BJ (cell line): Measurements from ENCODE around the gene DND1. TPM values are rescaled to one million over a fixed set of nuclear protein-coding genes. Genes with fewer than 3 reads are reported as not detected.
"Not testable (repeated sequence)": the region's sequence is repeated elsewhere in the genome, so short reads cannot be mapped to it uniquely, and the experiment has no call there.

Source experiments
- CTCF ChIA-PET: fragments of 350-600 bp; formaldehyde crosslinking; extraction: SDS; loops from one replicate; lab custom pipeline; 2021; ENCODE audit warnings: antibody characterized with exemption, inconsistent platforms; lab: Yijun Ruan, JAX
- POLR2A ChIA-PET: fragments of 300-600 bp; sonication (Branson Sonifier 250); formaldehyde crosslinking; extraction: SDS; loops from one replicate; lab custom pipeline; 2021; ENCODE audit warnings: antibody characterized with exemption; lab: Charles Lee
- DNase-seq: peaks from one replicate; pipeline ENCODE4 v3.0.0-alpha.2; 2011; ENCODE audit warnings: low read depth
- H3K27me3 ChIP-seq: 2 replicates; pipeline ENCODE4 v1.6.0; 2011; ENCODE audit warnings: low read length; ENCODE audit not compliant: control insufficient read depth, insufficient read depth
- H3K36me3 ChIP-seq: 2 replicates; pipeline ENCODE4 v1.5.1; 2011; ENCODE audit warnings: low read length; ENCODE audit not compliant: control insufficient read depth, insufficient read depth
- H3K4me3 ChIP-seq: 2 replicates; pipeline ENCODE4 v1.5.1; 2011; ENCODE audit warnings: low read depth, mild to moderate bottlenecking, control low read depth, low read length
- CTCF ChIP-seq: IDR thresholded peaks from 2 replicates; pipeline ENCODE4 v1.5.1; 2011; ENCODE audit warnings: low read depth, mild to moderate bottlenecking, control low read depth, inconsistent platforms, low read length, moderate library complexity; ENCODE audit not compliant: insufficient read depth
- polyA plus RNA-seq: library from polyadenylated mRNA; depleted of rRNA; stranded (reverse); fragments of >200 nt; gene quantifications from 2 replicates; pipeline ENCODE4 v1.2.3, GENCODE V29; 2011

The DND1 gene
- polyA plus RNA-seq, 1 experiment, result 0.36 TPM

- no peak overlapping the region for H3K4me3 ChIP-seq
- POLR2A ChIA-PET, result no interaction called here
- no peak for TF ChIP-seq CTCF
- H3K27me3 ChIP-seq, result no peaks in the 10 kb centered on the region
- DNase-seq, result no peak
- no peaks in the 10 kb centered on the region for H3K36me3 ChIP-seq
- CTCF ChIA-PET, result interaction anchor here (1.0 to 1.6 kb wide), 5 partner anchors 8 to 366 kb away, joined by 3 to 5 read pairs (median 3); no protein-coding TSS in a partner anchor
These were observed 38.4 kb upstream of the DND1 start for GRCh38 chr5:140711794-140712193.

GRCh38 chr5:140710899-140711552, 37.6 kb upstream of the DND1 start:
- CTCF ChIA-PET, result interaction anchor here (0.6 to 1.6 kb wide), 8 partner anchors 9 to 365 kb away, joined by 3 to 5 read pairs (median 3); no protein-coding TSS in a partner anchor
- H3K4me3 ChIP-seq, result peak overlapping the region; percentile 50
- POLR2A ChIA-PET, result no interaction called here

GRCh38 chr5:140708787-140709186, 35.4 kb upstream of the DND1 start:
- DNase-seq, POLR2A ChIA-PET, H3K4me3 ChIP-seq, H3K27me3 ChIP-seq: not testable (repeated sequence)
- H3K36me3 ChIP-seq, result peaks cover 12% of the 10 kb centered on the region
- CTCF ChIA-PET, result interaction anchor here (1.3 to 1.5 kb wide), 2 partner anchors 10 to 357 kb away, joined by 3 to 5 read pairs; no protein-coding TSS in a partner anchor

More at GRCh38 chr5:140710899-140711552, 37.6 kb upstream of the DND1 start:
- Histone ChIP-seq H3K36me3 (peaks cover 3% of the 10 kb centered on the region; the same call in 1 of the 2 replicates), H3K27me3 (no peaks in the 10 kb centered on the region)
- DNase-seq, result peak; percentile 98
- TF ChIP-seq CTCF, result no peak

GRCh38 chr5:140707812-140708211, 34.4 kb upstream of the DND1 start:
- Histone ChIP-seq H3K27me3 (no peaks in the 10 kb centered on the region), H3K4me3 (no peak overlapping the region), H3K36me3 (peaks cover 15% of the 10 kb centered on the region)
- POLR2A ChIA-PET, result no interaction called here
- no peak for TF ChIP-seq CTCF
- CTCF ChIA-PET, result no interaction called here
- DNase-seq, result no peak

GRCh38 chr5:140700177-140701144, 27.1 kb upstream of the DND1 start, which contains the start of gene ZMAT2:
Gene ZMAT2, plus strand, starts transcription at chr5:140700447. Its CDS starts 14 bp downstream, at chr5:140700461.
- H3K27me3 ChIP-seq, result no peaks in the 10 kb centered on the region
- peak within 1 kb of the TSS; percentile 66 for H3K4me3 ChIP-seq
- TF ChIP-seq CTCF, result no peak
- ChIA-PET CTCF (interaction anchor here (1.3 kb wide), 1 partner anchor 9 kb away, joined by 3 read pairs; the partner anchor contains the start of genes HARS1 and HARS2), POLR2A (interaction anchor here (0.5 to 1.0 kb wide), 2 partner anchors 9 to 31 kb away, joined by 5 to 9 read pairs; partner anchors contain the start of genes HARS1 and HARS2)
- H3K36me3 ChIP-seq, result peaks cover 30% of the 10 kb centered on the region
- DNase-seq, result peak; percentile 99
